HG03025 (cell line): ENCODE data around the gene SMOC2.
"Not testable (repeated sequence)": the region's sequence is repeated elsewhere in the genome, so short reads cannot be mapped to it uniquely, and the experiment has no call there.

Experiments
- ATAC-seq: cut with Tn5 transposase; IDR thresholded peaks from one replicate; pipeline ENCODE4 v1.9.1; 2021; ENCODE audit warnings: mild to moderate bottlenecking, moderate library complexity; ENCODE audit not compliant: unreplicated experiment, low FRiP score

Gene SMOC2

GRCh38 chr6:168692193-168692914 is 251.4 kb downstream of the SMOC2 start:
- no peak for ATAC-seq

GRCh38 chr6:168692915-168693257 is 251.9 kb downstream of the SMOC2 start:
- ATAC-seq = not testable (repeated sequence)

- not testable (repeated sequence) for ATAC-seq
Measured at GRCh38 chr6:168694797-168695196, 253.8 kb downstream of the SMOC2 start.

- ATAC-seq = no peak
Measured at GRCh38 chr6:168695701-168696100, 254.7 kb downstream of the SMOC2 start.

GRCh38 chr6:168698923-168699322 is 257.9 kb downstream of the SMOC2 start:
- ATAC-seq = no peak

GRCh38 chr6:168699631-168700295 is 258.8 kb downstream of the SMOC2 start:
- no peak for ATAC-seq

GRCh38 chr6:168700880-168701279 is 259.9 kb downstream of the SMOC2 start:
- no peak for ATAC-seq

- no peak for ATAC-seq
Measured at GRCh38 chr6:168703990-168704389, 263.0 kb downstream of the SMOC2 start.

GRCh38 chr6:168704678-168705077 is 263.7 kb downstream of the SMOC2 start:
- ATAC-seq = no peak

GRCh38 chr6:168705271-168705670 is 264.3 kb downstream of the SMOC2 start:
- ATAC-seq = not testable (repeated sequence)

- no peak for ATAC-seq
Measured at GRCh38 chr6:168706471-168707177, 265.6 kb downstream of the SMOC2 start.

- ATAC-seq = no peak
Measured at GRCh38 chr6:168708526-168708925, 267.5 kb downstream of the SMOC2 start.

- ATAC-seq = no peak
Measured at GRCh38 chr6:168708984-168709383, 268.0 kb downstream of the SMOC2 start.

GRCh38 chr6:168709390-168709789 is 268.4 kb downstream of the SMOC2 start:
- ATAC-seq = no peak

- no peak for ATAC-seq
Measured at GRCh38 chr6:168709991-168710390, 269.0 kb downstream of the SMOC2 start.

- ATAC-seq = no peak
Measured at GRCh38 chr6:168711049-168711640, 270.2 kb downstream of the SMOC2 start.

GRCh38 chr6:168711666-168712300 is 270.8 kb downstream of the SMOC2 start:
- ATAC-seq = no peak

- no peak for ATAC-seq
Measured at GRCh38 chr6:168712993-168713392, 272.0 kb downstream of the SMOC2 start.

- no peak for ATAC-seq
Measured at GRCh38 chr6:168713839-168714238, 272.9 kb downstream of the SMOC2 start.

- ATAC-seq = no peak
Measured at GRCh38 chr6:168714547-168715260, 273.7 kb downstream of the SMOC2 start.
